HG02759 (cell line): ENCODE data around the gene CCDC61.

Experiments
- ATAC-seq: cut with Tn5 transposase; IDR thresholded peaks from one replicate; pipeline ENCODE4 v1.9.1; 2021; ENCODE audit warnings: mild to moderate bottlenecking, moderate library complexity; ENCODE audit not compliant: unreplicated experiment

Gene CCDC61

GRCh38 chr19:46035986-46036743, 40.9 kb downstream of the CCDC61 start:
- no peak for ATAC-seq

GRCh38 chr19:46036744-46037128, 41.5 kb downstream of the CCDC61 start:
- ATAC-seq, result no peak

GRCh38 chr19:46040125-46040524, 44.9 kb downstream of the CCDC61 start:
- ATAC-seq, result no peak

- ATAC-seq, result no peak
These were observed 45.8 kb downstream of the CCDC61 start, which contains the start of gene IGFL4 for GRCh38 chr19:46040952-46041500. Gene IGFL4, minus strand, starts transcription at chr19:46041002. Its CDS starts 40 bp downstream, at chr19:46040962.

GRCh38 chr19:46042252-46042883, 47.1 kb downstream of the CCDC61 start:
- no peak for ATAC-seq

GRCh38 chr19:46043519-46043918, 48.3 kb downstream of the CCDC61 start:
- ATAC-seq, result no peak

- ATAC-seq, result no peak
These were observed 54.3 kb downstream of the CCDC61 start for GRCh38 chr19:46049597-46049996.

- ATAC-seq, result no peak
These were observed 57.6 kb downstream of the CCDC61 start for GRCh38 chr19:46052896-46053295.

GRCh38 chr19:46056536-46056935, 61.3 kb downstream of the CCDC61 start:
- no peak for ATAC-seq

- ATAC-seq, result no peak
These were observed 63.5 kb downstream of the CCDC61 start for GRCh38 chr19:46058778-46059177.

- no peak for ATAC-seq
These were observed 64.7 kb downstream of the CCDC61 start for GRCh38 chr19:46060012-46060411.

GRCh38 chr19:46063201-46063600, 67.9 kb downstream of the CCDC61 start:
- ATAC-seq, result no peak

- ATAC-seq, result no peak
These were observed 70.3 kb downstream of the CCDC61 start for GRCh38 chr19:46065486-46066071.

- ATAC-seq, result no peak
These were observed 71.2 kb downstream of the CCDC61 start for GRCh38 chr19:46066471-46066870.

- no peak for ATAC-seq
These were observed 72.4 kb downstream of the CCDC61 start for GRCh38 chr19:46067691-46068090.
